ENCODE results near the gene EFCAB9. TPM values are rescaled to one million over a fixed set of nuclear protein-coding genes. Genes with fewer than 3 reads are reported as not detected.

EFCAB9 gene
- total and polyA plus RNA-seq, 2 of the 8 experiments (the other 6 are each of a cell fraction or from before 2014, with no cell fraction given): not detected

DNA sequence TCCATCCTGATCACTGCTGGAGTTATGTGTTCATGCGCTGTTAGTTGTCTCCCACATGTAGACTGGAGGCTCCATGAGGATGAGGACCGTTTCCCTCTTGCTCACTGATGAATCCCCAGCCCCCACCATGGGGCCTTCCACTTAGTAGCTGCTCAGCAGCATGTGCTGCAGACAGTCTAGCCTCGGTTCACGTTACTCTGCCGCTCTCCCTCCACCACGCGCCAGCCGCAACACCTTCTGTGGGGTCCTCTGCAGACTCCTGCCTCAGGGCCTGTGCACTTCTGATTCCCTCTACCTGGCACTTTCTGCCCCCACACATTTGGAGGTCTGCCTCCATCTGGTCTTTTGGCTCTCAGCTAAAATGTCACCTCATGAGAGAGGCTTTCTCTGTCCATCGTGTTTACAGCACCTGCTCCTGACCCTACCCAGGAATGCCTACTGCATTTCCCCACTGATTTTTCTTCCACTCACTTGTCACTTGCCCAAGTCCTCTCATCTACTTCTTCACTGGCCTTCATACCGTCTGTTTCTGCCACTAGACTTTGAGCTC, 42.2 kb upstream of the EFCAB9 start:
- no peaks in the 10 kb centered on the region for H3K9me3 ChIP-seq (ENCODE audit: insufficient read depth in 2 of 2, low read depth in 1 of 2, low read length in 1 of 2)
- no peaks in the 10 kb centered on the region for H3K23me2 ChIP-seq (ENCODE audit: low read depth, low read length)
- no peak overlapping the region for H2BK12ac ChIP-seq (ENCODE audit: low read depth, low read length)
- H3K14ac ChIP-seq (ENCODE audit: insufficient read length): no peak overlapping the region
- DNase-seq (ENCODE audit: low read depth in 1 of 2, low spot score in 2 of 2) (no peak), FAIRE-seq (no peak)
- no peaks in the 10 kb centered on the region for H3K4me1 ChIP-seq (replicated peaks in 1 of 4; ENCODE audit: control insufficient read depth in 3 of 4, insufficient read depth in 4 of 4, low read length in 3 of 4)
- no peak overlapping the region for H3K4me2 ChIP-seq (ENCODE audit: insufficient read depth in 1 of 2, low read depth in 2 of 2, low read length in 2 of 2)
- H3K18ac ChIP-seq (ENCODE audit: extremely low read depth, low read length): no peak overlapping the region
- no peak overlapping the region for H4K8ac ChIP-seq (ENCODE audit: extremely low read depth, insufficient read depth, low read length)
- no peak overlapping the region for H3K4me3 ChIP-seq (ENCODE audit: extremely low read depth in 1 of 4, insufficient read depth in 2 of 4, low read depth in 3 of 4, low read length in 4 of 4)
- no peak overlapping the region for H2BK5ac ChIP-seq (ENCODE audit: low read depth, low read length)
- H4K20me1 ChIP-seq (replicated peaks in 1 of 2; ENCODE audit: control insufficient read depth in 1 of 2, insufficient read depth in 2 of 2, low read length in 2 of 2): peaks cover 2 to 4% of the 10 kb centered on the region in 2 experiments
- no peaks in the 10 kb centered on the region for H3K36me3 ChIP-seq (ENCODE audit: control insufficient read depth in 2 of 4, insufficient read depth in 4 of 4, low read length in 3 of 4)
- H2BK20ac ChIP-seq (ENCODE audit: low read length): no peak overlapping the region
- H2BK120ac ChIP-seq (replicated peaks; ENCODE audit: low read depth, low read length): no peak overlapping the region
- H3K27ac ChIP-seq (ENCODE audit: low read depth, low read length): no peak overlapping the region
- H3K79me2 ChIP-seq (ENCODE audit: control insufficient read depth in 1 of 2, insufficient read depth in 2 of 2, low read length in 2 of 2): no peaks in the 10 kb centered on the region
- H3K27me3 ChIP-seq (replicated peaks in 1 of 4; ENCODE audit: control insufficient read depth in 3 of 4, extremely low read depth in 1 of 4, insufficient read depth in 3 of 4, low read length in 3 of 4): no peaks in the 10 kb centered on the region
- no peak overlapping the region for H2AFZ ChIP-seq (ENCODE audit: low read length)
- H4K5ac ChIP-seq (ENCODE audit: insufficient read length, low read depth, low read length): no peak overlapping the region
- no peak overlapping the region for H3K9ac ChIP-seq (replicated peaks in 1 of 4; ENCODE audit: extremely low read depth in 1 of 4, low read depth in 3 of 4, low read length in 3 of 4)
- H2BK15ac ChIP-seq (ENCODE audit: low read length): no peak overlapping the region
- H3K4ac ChIP-seq (replicated peaks; ENCODE audit: insufficient read length, low read depth, low read length): no peak overlapping the region
- POLR2A ChIA-PET (ENCODE audit: partially characterized antibody): interaction anchor here (1.2 kb wide), 1 partner anchor 14 kb away, joined by 3 read pairs; no protein-coding TSS in a partner anchor
- no peak overlapping the region for H3K23ac ChIP-seq (ENCODE audit: insufficient read length)
- CTCF ChIA-PET (ENCODE audit: partially characterized antibody): interaction anchor here (0.9 to 1.6 kb wide), 4 partner anchors 9 to 45 kb away, joined by 3 to 4 read pairs (median 4); no protein-coding TSS in a partner anchor
- H3K79me1 ChIP-seq (ENCODE audit: low read depth, low read length): no peaks in the 10 kb centered on the region; the same call in 1 of the 2 replicates
- H3K56ac ChIP-seq (replicated peaks; ENCODE audit: insufficient read length, low read depth, low read length): no peak overlapping the region
- no peak overlapping the region for H4K91ac ChIP-seq (replicated peaks; ENCODE audit: insufficient read length, low read length)
- WGBS, 2 experiments (ENCODE audit: extremely low coverage in 1 of 2, insufficient coverage in 1 of 2, insufficient read length in 1 of 2, insufficient replicate concordance in 2 of 2, low coverage in 1 of 2, low lambda C conversion rate in 2 of 2, missing lambda C conversion rate in 1 of 2): 98% methylated on average over 10 of the region's 10 CpGs; no CpG with 5 or more reads in 1 of the 2 experiments
- H2AK5ac ChIP-seq (ENCODE audit: low read depth, low read length): no peak overlapping the region
- no peak for TF ChIP-seq POLR2A (IDR thresholded peaks at IDR 0.05; ENCODE audit: control extremely low read depth in 1 of 2, low read depth in 2 of 2, low read length in 2 of 2)
- no peak for TF ChIP-seq BCL11A (IDR thresholded peaks at IDR 0.05; ENCODE audit: low read depth in 2 of 2, low read length in 2 of 2)
- TF ChIP-seq, protein P1, sequence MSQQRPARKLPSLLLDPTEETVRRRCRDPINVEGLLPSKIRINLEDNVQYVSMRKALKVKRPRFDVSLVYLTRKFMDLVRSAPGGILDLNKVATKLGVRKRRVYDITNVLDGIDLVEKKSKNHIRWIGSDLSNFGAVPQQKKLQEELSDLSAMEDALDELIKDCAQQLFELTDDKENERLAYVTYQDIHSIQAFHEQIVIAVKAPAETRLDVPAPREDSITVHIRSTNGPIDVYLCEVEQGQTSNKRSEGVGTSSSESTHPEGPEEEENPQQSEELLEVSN (IDR thresholded peaks at IDR 0.05): no peak
- TF ChIP-seq RFX5 (IDR thresholded peaks at IDR 0.05; ENCODE audit: borderline replicate concordance, low read depth, low read length): no peak
- no peak for TF ChIP-seq TEAD4 (IDR thresholded peaks at IDR 0.05; ENCODE audit: low read depth, low read length)
- TF ChIP-seq CEBPB (IDR thresholded peaks at IDR 0.05; ENCODE audit: low read depth, low read length): no peak
- TF ChIP-seq SP4 (IDR thresholded peaks at IDR 0.05; ENCODE audit: low read length): no peak
- no peak for TF ChIP-seq HDAC2 (IDR thresholded peaks at IDR 0.05; ENCODE audit: borderline replicate concordance in 1 of 2, low read depth in 2 of 2, low read length in 2 of 2)
- TF ChIP-seq HDAC6 (IDR thresholded peaks at IDR 0.05; ENCODE audit: low read depth, low read length): no peak
- no peak for TF ChIP-seq BRCA1 (IDR thresholded peaks at IDR 0.05; ENCODE audit: low read depth, low read length)
- TF ChIP-seq, protein P2, sequence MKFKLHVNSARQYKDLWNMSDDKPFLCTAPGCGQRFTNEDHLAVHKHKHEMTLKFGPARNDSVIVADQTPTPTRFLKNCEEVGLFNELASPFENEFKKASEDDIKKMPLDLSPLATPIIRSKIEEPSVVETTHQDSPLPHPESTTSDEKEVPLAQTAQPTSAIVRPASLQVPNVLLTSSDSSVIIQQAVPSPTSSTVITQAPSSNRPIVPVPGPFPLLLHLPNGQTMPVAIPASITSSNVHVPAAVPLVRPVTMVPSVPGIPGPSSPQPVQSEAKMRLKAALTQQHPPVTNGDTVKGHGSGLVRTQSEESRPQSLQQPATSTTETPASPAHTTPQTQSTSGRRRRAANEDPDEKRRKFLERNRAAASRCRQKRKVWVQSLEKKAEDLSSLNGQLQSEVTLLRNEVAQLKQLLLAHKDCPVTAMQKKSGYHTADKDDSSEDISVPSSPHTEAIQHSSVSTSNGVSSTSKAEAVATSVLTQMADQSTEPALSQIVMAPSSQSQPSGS (IDR thresholded peaks at IDR 0.05; ENCODE audit: low read length): no peak
- no peak for TF ChIP-seq SP2 (IDR thresholded peaks at IDR 0.05; ENCODE audit: low read length)

All from H1 (cell line).